Stimulated activated CD8-positive, alpha-beta memory T cell treated with anti-CD3 and anti-CD28 coated beads, Interleukin-12 subunit alpha, Interleukin-12 subunit beta, amount 100 ng/mL, for 24 hours (primary cell): ENCODE measurements around the gene POC5.
"Not testable (repeated sequence)": the region's sequence is repeated elsewhere in the genome, so short reads cannot be mapped to it uniquely, and the experiment has no call there.

Experiments
- DNase-seq: peaks from one replicate; pipeline ENCODE4 v3.0.0-alpha.2; 2020; ENCODE audit errors: extremely low read depth

POC5 gene

DNA sequence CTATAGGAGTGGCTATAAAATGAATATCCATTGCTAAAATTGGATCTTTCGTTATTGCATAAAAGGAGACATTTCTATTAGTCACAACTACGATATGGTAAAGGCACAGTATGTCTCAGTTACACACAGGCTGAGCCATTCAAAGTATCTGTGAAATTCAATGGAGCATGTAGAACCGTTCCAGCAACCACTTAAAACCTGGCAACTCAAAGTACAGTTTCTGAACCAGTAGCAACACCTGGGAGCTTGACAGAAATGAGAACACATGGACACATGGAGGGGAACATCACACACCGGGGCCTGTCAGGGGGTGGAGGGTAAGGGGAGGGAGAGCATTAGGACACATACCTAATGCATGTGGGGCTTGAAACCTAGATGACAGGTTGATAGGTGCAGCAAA, 15.4 kb downstream of the POC5 start:
- no peak for DNase-seq

DNA sequence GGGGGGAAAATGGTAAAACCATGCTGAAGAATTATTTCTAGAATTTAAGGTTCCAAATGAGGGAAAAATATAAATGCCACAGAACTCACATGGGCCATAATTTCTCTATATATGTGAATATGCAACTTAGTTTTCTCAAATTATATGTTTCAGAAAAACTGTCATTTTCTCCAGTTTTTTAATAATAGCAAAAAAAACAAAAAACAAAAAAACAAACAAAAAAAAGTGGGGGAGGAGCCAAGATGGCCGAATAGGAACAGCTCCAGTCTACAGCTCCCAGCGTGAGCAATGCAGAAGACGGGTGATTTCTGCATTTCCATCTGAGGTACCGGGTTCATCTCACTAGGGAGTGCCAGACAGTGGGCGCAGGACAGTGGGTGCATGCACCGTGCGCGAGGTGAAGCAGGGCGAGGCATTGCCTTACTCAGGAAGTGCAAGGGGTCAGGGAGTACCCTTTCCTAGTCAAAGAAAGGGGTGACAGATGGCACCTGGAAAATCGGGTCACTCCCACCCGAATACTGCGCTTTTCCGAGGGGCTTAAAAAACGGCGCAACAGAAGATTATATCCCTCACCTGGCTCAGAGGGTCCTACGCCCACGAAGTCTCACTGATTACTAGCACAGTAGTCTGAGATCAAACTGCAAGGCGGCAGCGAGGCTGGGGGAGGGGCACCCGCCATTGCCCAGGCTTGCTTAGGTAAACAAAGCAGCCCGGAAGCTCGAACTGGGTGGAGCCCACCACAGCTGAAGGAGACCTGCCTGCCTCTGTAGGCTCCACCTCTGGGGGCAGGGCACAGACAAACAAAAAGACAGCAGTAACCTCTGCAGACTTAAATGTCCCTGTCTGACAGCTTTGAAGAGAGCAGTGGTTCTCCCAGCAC, 21.5 kb downstream of the POC5 start:
- DNase-seq: not testable (repeated sequence)

DNA sequence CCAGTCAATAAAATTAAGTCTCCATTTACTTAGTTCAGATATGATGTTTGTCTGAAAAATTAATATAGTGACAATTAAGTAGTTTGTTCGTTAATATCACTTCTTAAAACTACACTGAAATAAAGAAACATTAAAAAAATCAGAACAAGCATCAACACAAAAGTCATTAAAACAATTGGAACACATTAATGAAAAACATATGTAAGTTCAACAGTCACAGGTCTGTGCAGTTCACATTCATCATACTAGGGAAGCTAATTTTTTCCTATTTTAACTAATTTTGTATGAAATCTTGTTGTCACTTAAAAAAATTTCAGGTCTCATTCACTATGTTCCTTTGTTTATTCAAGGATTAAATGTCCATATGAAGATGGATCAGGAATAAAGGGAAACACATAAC, 22.5 kb downstream of the POC5 start:
- no peak for DNase-seq

DNA sequence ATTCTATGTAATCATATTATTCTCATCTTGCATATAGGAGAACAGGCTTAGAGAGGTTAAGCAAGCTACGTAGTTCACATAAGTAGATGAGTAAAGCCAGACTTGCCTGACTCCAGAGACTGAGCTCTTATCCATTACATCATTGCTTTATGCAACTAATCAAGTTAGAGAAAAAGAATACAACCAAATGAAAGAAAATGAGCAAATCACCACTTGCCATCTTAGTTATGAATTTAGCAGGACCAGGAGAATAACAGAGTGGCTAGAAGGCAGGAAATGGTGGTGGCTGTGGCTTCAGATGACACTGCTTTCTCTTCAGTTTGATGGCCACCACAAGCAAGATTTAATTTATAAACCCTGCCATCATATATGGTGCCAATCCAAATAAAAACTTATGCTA, 26.6 kb downstream of the POC5 start:
- no peak for DNase-seq

DNA sequence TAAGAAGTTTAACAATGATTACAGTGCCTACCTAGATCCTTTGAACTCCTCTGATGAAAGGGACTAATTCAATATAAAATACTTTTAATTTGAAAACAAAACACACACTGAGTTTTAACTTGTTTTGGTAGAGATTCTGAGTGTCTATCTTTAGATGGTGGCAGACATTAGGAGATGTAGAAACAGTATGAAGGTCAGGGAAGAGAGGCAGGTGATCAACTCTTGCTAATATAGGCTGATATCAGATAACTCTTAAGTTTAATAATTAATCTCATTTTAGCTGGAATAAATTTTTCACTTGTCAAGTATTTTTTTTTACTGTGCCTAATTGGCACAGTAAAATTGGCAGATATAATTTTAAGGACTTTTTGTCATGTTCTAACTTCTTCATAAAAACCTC, 30.8 kb downstream of the POC5 start:
- DNase-seq: no peak

DNA sequence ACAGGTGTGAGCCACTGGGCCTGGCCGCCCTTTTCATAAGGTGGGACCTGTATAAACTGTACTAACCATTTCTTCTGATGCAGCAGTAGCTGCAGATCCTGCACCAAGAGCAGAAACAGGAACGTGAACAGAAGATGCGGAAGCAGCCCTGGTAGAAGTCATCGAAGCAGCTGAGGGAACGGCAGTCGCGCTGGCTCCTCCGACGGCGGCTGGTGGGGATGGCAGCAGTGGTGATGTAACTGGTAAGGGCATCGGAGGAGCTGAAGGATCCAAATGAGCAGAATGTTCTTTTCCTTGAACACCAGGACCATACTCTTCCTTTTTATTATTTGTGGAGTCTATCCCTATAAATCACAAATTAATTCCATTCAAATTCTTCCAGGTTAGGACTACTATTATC, 32.1 kb downstream of the POC5 start:
- DNase-seq: no peak

DNA sequence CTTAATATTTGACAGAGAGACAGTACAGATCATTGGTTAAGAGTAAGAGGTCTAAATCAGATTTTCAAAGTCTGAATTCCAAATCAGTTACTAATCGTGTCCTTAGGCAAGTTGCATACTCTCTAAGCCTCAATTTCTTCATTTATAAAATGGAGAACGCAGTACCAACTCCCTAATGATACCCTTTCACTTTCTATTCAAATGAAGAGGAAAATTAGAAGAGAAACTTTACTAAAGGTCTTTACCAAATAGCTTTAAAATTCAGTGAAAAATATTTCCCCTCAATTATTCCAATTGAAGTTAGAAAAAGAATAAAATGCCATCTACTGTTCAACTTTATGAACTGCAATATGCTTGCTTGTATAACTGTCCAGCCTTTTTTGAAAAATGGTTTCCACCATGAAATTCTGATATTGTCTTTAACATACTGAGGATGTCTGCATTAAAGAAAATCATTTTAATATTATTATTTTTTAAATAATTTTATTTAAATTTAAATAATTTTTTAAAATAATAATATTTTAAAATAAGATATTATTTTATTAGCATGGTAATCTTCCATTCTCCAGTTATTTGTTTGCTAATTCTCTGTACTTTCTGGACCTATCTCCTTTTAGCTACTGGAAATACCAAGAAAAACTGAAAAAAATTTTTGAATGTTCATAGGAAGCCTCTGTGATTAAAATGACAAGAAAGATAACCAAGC, 36.0 kb downstream of the POC5 start:
- DNase-seq: no peak

DNA sequence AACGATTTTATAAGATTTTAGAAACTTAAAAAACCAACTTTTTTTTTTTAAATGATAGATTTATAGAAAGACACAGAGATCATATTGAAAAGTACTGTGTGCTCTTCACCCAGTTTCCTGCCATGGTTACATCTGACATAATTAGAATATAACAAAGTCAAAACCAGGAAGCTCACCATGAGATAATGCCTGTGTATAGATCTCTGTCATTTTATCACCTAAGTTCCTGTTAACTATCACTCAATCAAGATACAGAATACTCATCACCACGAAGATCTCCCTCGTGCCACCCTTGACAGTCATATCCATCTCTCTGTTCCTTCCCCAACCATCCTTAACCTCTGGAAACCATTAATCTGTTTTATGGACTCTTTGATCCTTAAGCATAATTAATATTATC, 39.1 kb downstream of the POC5 start:
- no peak for DNase-seq

DNA sequence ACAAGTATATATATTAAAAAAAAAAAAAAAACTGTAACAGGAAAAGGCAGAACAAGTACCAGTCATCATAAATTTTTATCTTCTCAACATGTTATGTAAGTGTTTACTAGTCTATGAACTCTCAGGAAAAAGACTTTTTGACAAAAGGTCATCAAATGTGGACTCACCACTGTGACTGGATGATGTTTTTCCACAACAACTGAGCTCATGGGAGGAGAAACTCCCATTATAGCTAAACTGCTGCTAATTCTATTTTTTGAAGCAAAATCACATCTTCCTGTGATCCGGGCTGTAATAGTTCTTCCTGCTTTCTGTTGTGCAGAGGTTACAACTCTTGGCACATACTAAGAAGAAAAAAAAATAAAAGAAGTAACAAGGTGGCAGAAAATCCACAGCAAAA, 39.6 kb downstream of the POC5 start:
- DNase-seq: no peak

DNA sequence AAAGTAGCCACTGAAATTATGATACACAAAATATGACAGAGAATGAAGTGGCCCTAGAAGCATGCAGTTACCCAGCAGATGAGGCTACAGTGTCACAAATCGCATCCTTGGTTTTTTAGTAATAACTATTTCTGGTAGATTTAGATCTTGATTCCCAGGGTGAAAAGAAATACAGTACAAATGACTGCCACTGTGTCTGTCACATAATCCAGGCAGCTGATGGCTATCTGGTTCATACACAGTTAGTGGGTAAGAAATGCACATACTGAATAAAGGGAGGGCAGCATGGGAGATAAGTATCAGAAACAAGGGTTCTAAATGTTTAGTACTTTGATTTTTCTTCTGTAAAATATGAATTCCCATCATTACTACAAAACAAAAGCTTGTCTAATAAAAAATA, 41.5 kb downstream of the POC5 start:
- DNase-seq: no peak

DNA sequence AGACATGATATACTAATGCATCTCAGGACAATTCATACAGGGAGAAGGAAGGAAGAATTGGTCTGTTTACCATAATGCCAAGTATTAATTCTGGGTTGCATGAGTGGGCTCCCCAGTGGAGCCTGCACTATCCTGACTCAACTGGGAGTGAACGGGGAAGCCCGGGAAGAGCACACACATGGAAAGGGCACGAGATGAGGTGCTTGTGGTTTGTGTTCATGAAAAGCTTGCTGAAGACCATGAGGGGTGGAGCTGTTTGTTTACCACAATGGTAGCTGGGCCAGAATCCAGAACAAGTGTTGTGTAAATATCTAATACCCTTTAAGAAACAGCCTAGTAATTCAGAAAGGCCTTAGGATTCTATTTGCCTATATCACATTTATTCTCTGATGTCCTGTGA, 44.6 kb downstream of the POC5 start:
- no peak for DNase-seq

DNA sequence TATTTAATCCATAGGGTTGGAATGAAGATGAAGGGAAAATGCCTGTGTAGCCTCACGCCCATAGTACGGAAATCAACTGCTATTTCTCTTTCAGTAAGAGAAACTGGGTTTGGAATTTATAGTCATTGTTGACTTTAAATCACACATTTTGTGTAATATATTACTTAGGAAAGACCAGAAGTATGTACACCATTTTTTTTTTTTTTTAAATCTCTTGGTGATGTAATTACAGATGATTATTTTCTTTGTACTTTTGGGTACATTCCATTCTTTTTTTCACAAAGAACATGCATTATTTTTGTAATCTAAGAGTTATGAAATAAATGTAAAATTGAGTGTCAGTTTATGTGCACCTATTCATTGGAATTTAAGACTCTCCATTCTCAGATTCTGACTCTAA, 45.7 kb downstream of the POC5 start:
- no peak for DNase-seq

DNA sequence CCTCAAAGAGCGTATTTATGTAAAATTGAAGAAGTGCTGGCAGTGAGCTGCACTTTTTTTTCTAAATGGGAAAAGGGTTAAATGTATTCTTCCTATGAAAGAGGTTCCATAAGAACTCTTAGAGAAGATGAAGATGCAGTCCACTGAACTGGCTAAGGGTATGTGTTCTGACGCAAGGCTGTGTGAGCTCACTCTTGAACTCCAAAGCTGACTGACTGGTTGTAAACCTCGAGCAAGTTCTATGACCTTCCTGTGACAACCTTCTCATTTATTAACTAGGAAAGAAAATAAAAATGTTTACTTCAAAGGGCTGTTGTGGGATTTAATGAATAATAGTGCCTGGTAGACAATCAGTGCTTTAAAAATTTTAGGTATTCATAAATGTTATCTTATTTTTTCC, 46.7 kb downstream of the POC5 start:
- no peak for DNase-seq

DNA sequence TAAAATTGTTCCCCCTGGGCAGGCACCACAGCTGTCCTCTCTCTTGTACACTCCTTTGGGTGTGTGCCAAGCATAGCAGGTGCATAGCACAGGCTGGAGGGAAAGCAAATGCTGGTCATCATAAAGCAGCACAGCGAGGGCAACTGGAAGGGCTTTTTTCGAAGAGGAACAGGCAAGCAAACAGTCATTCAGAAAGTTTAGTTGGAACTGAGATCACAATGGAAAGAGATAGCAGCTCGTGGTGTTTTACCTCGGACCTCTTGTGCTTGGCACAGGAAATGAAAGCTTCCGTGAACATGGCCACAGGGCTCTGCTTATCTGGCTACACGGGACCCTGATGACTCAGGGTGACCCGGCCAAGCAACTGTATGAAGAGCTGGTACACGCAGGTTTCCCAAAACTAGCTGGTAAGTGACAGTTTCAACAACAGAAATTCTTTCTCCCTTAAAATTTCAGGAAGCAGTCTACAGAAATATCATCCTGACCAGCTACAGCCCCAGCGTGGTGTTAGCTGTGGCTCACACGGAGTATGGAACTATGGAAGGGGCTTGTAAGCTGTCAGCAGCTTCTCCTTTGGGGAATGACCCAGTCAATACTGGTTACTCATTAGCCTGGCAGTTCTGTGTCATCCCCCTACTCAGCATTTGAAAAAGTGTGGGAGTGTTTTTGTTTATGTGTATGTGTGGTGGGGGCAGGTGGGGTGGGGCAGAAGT, 48.1 kb downstream of the POC5 start:
- DNase-seq: peak; percentile 21

DNA sequence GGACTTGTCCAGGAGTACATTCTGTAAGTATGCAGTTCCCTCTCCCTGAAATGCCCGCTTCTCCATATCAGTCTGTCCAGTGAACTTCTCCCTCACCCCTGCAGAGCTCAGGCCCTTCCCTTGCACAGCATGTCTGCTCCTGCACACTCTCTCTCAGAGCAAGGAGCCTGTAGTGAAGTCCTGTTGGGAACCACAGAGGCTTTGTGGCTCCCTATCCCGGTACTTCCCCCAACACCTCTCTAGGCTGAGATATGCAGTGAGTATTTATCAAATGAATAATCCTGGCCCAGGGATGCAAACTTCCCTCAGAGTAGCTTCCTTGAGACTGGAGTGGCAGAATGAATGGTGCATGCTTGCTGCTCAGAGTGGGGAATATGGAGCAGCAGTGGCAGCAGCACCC, 48.8 kb downstream of the POC5 start:
- DNase-seq: no peak

DNA sequence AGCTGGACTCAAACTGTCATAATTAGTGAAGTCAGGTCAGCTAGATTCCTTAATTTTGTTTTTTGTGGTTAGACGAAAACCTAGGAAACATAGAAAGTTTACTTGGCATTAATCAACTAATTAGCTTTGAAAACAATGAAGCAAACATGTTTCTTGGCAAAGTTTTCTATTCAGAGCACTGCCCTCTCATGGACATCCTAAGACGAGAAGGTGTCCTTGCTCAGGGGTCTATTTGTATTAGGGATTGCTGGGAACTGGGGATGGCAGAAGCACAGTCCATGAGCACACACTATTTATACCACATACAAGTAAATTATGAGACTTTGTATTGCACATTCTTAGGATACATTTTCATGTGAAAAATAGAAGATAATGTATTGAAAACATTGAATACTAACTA, 49.7 kb downstream of the POC5 start:
- DNase-seq: no peak

DNA sequence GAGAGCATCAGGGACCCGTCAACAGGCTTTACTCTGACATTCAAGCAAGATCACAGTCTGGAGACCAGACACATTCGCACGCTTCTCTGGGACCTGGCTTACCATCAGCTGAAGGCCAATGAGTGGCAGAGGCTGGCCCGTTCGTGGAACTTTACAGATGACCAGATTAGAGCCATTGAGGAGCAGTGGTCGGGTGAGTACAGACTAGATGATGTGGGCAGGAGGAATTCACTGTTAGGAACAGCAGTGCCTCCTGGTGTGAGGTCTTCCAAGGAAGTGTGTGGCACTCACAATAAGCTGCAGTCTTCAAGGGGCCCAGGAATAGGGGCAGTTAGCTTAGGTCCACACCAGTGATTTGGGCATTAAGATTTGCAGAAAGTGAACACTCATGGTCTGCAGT, 50.4 kb downstream of the POC5 start:
- DNase-seq: no peak

DNA sequence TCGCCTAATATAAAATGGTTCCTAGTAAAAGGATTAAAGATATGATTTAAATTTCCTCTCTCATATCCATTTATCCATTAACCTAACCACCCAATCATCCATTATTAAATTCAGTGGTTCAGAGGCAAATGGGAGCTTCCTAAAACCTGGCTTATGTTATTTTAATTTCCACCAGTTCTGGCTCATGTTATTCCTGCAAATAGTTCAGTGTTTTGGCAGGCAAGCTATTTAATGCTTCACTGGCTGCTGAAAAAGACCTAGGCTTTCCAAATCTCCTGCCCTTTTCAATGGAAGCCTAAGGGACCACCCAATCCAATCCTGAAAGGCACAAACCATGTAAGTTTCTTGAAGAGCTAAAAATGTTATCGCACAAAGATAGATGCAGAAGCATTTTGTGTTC, 52.3 kb downstream of the POC5 start:
- no peak for DNase-seq

DNA sequence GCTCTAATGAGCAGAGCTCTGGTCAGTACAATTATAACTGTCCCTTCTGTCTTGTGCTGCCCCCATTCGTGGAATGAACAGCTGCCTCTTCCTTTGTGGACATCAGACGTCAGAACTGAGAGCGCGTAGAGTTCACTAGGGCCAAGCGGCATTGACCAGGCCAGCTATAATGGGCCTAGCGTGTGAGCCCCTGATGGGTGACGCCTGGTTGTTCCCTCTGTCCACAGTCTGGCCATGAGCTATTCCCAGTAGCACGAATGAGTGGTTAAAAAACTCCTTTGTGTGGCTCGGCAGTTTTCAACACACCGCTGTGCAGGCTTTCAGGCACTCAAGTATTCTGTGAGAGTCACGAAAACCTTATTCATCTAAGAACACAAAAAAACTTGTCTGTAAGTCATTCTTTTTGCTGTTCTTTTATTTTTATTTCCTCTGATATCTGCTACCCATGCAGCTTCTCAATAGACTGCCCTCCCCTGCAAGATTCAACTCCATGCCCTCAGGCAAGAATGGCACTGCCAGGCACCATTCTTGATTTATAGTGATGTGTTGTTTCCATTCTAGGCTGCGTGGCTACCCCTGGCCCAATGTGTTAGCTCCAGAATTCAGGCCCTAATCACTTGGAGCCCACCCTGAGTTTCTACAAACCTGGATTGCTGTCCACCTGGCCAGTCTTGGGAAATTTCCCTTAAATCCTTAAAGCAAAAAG, 53.5 kb downstream of the POC5 start:
- no peak for DNase-seq

DNA sequence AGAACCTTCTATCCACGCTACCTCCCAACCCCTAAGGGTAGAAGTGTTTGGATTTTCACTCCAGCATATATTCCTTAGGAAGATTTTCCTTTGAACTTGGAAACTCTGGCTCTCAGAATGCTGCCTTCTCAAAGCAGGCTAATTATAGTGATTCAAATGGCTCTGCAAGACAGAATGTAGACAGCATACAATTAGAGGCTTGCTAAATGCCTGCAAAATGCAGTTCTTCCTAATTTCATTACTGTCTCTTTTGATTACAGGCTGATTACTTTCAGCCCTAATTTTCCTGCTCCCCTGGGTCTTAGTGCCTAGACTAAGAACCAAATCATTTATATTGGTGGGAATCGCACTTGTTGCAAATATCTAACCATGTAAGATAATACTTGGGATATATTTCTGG, 55.2 kb downstream of the POC5 start:
- DNase-seq: no peak

DNA sequence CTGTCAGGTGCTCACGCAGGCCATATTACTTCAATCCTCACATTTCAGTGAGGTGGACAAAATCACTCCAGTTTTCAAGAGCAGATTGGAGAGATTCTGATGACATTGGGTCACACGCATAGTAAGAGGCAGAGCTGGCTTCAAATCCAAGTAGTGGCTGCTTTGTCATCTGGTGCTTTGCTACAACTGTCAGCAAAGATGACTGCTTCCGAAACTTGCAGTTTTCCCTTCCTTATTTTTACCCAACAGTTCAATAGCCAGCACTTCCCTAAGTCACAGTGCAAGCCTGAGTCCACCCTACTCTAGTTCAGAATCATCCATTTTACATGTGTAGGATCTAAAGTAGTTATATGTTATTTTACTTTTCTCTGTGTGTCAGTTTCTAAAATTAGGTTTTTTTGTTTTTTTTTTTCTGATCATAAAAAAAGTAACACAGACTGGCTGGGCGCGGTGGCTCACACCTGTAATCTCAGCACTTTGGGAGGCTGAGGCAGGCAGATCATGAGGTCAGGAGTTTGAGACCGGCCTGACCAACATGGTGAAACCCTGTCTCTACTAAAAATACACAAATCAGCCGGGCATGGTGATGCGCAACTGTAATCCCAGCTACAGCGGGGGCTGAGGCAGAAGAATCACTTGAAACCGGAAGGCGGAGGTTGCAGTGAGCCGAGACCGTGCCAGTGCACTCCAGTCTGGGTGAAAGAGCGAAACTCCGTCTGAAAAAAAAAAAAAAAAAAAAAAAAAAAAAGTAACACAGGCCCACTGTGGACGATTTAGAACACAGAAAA, 56.4 kb downstream of the POC5 start:
- no peak for DNase-seq
